DOHH2 (cell line): ENCODE measurements around the gene KDR.

Experiments
- CTCF ChIP-seq: fragments of 200-600 bp; sonication (generic); IDR thresholded peaks from one replicate; pipeline ENCODE4 v1.5.1; 2014; ENCODE audit warnings: antibody characterized with exemption, mild to moderate bottlenecking, low read depth, low read length; ENCODE audit not compliant: poor library complexity, severe bottlenecking
- EZH2phosphoT487 ChIP-seq: fragments of 200-600 bp; sonication (generic); IDR thresholded peaks from 2 replicates; pipeline ENCODE4 v1.6.1; 2017; ENCODE audit warnings: borderline replicate concordance, mild to moderate bottlenecking, antibody characterized with exemption, low read length, moderate library complexity, mixed read lengths

- TF ChIP-seq CTCF, result no peak
- TF ChIP-seq EZH2phosphoT487, result no peak
These were observed 29.5 kb upstream of the KDR start for GRCh38 chr4:55154933-55155332.
